Sigmoid colon (tissue), 7 donors: ENCODE measurements around the gene CCDC57. TPM values are rescaled to one million over a fixed set of nuclear protein-coding genes. Genes with fewer than 3 reads are reported as not detected.

Experiments
- DNase-seq: peaks from one replicate; pipeline ENCODE4 v3.0.0-alpha.2; 2019
- H3K27ac ChIP-seq, 4 donors: fragments of 200-600 bp; sonication (generic); one replicate each; pipeline ENCODE4 v1.5.1; 2016 to 2019; ENCODE audit warnings: mild to moderate bottlenecking in 1 of 4
- H3K27me3 ChIP-seq, 3 donors: fragments of 200-600 bp; sonication (generic); one replicate each; pipeline ENCODE4 v1.5.1; 2019; ENCODE audit warnings: mild to moderate bottlenecking in 1 of 3
- H3K36me3 ChIP-seq, 4 donors: fragments of 200-600 bp; sonication (generic); one replicate each; pipeline ENCODE4 v1.5.1; 2016 to 2019
- H3K4me1 ChIP-seq, 4 donors: fragments of 200-600 bp; sonication (generic); one replicate each; pipeline ENCODE4 v1.5.1; 2017 to 2019
- H3K4me3 ChIP-seq, 4 donors: fragments of 200-600 bp; sonication (generic); one replicate each; pipeline ENCODE4 v1.5.1; 2017 to 2019; ENCODE audit warnings: mild to moderate bottlenecking in 2 of 4, moderate library complexity in 1 of 4
- H3K9me3 ChIP-seq, 4 donors: fragments of 200-600 bp in 3 of 4; sonication (generic) in 3 of 4; one replicate each; pipeline versions ENCODE4 v1.5.1 to v1.6.1; 2013 to 2019
- EP300 ChIP-seq, 4 donors: sonication (generic); formaldehyde crosslinking; IDR thresholded peaks; one replicate each; pipeline ENCODE4 v1.6.1; 2017; ENCODE audit warnings: antibody characterized with exemption in 4 of 4
- POLR2A ChIP-seq, 2 donors: fragments of 450-650 bp; IDR thresholded peaks; one replicate each; pipeline ENCODE4 v1.6.1; 2016; ENCODE audit warnings: antibody characterized with exemption in 2 of 2, mild to moderate bottlenecking in 2 of 2, moderate library complexity in 2 of 2
- POLR2AphosphoS5 ChIP-seq, 4 donors: sonication (generic); formaldehyde crosslinking; IDR thresholded peaks; one replicate each; pipeline ENCODE4 v1.6.1; 2017; ENCODE audit warnings: antibody characterized with exemption in 4 of 4
- WGBS, 2 donors: extraction: QIAGEN DNeasy Blood & Tissue Kit; methylation state at CpG; one replicate each; pipeline ENCODE4 v1.1.7; 2013; 5-methylcytosine and 5-hydroxymethylcytosine counted together
- intact Hi-C: fragments of 100-400 bp; cut with DNase I; formaldehyde crosslinking; loops from one replicate; pipeline ENCODE4 v1.15.1; 2023
- polyA plus RNA-seq, 3 donors: library from polyadenylated mRNA; stranded (reverse); fragments of 200-250 nt; gene quantifications; one replicate each; pipeline ENCODE4 v1.2.3, GENCODE V29; 2013
- total RNA-seq, 4 donors: library from RNA; depleted of rRNA; stranded (reverse); fragments of >200 nt; gene quantifications; one replicate each; pipeline ENCODE4 v1.1.0, GENCODE V29; 2016
- TF ChIP-seq, protein P1 (sequence below), 4 experiments: fragments of 450-650 bp in 3 of 4; fragments of 200-600 bp in 1 of 4; IDR thresholded peaks; one replicate each; pipeline ENCODE4 v1.5.1; 2016 to 2019; ENCODE audit warnings: antibody characterized with exemption in 4 of 4, mild to moderate bottlenecking in 3 of 4, moderate library complexity in 2 of 4
- donor health status: healthy with polysubstance abuse.
- donor health status: Bipolar disorder and iron deficiency.
- donor health status: healthy.

Gene CCDC57
- total and polyA plus RNA-seq, 7 donors = 13.3 to 47.8 (median 24.4) TPM

DNA sequence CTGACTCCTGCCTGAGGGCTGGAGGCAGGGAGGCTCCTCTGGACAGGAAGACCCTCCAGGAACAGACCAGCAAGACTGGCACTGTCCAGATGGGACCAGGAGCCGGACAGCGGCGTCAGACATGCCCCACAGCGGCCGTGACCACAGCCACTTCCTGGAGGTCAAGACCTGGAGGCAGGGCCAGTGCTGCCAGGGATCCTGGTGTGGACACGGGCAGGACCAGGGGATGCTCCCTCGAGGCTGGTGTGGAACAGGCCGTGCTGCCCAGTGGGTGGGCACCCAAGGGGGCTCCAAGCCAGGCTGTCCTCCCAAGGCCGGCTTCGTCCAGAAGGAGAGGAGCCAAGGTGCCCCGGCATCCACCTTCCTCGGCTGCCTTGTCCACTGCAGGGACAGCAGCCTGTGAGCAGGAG, 4.5 kb upstream of the CCDC57 start:
- peak; percentile 68 for DNase-seq
- no peaks in the 10 kb centered on the region for H3K27me3 ChIP-seq
- no peak overlapping the region for H3K4me3 ChIP-seq
- 74 to 75% methylated on average over 12 of the region's 12 CpGs for WGBS, 2 donors
- no peaks in the 10 kb centered on the region for H3K9me3 ChIP-seq
- peak overlapping the region; percentile 53 to 76 (median 62) for H3K27ac ChIP-seq
- peaks cover 0 to 27% (median 8%) of the 10 kb centered on the region in 4 donors for H3K4me1 ChIP-seq
- intact Hi-C loops = no loop called here
- TF ChIP-seq POLR2A (IDR thresholded peaks at IDR 0.05) = no peak
- TF ChIP-seq, protein P1, sequence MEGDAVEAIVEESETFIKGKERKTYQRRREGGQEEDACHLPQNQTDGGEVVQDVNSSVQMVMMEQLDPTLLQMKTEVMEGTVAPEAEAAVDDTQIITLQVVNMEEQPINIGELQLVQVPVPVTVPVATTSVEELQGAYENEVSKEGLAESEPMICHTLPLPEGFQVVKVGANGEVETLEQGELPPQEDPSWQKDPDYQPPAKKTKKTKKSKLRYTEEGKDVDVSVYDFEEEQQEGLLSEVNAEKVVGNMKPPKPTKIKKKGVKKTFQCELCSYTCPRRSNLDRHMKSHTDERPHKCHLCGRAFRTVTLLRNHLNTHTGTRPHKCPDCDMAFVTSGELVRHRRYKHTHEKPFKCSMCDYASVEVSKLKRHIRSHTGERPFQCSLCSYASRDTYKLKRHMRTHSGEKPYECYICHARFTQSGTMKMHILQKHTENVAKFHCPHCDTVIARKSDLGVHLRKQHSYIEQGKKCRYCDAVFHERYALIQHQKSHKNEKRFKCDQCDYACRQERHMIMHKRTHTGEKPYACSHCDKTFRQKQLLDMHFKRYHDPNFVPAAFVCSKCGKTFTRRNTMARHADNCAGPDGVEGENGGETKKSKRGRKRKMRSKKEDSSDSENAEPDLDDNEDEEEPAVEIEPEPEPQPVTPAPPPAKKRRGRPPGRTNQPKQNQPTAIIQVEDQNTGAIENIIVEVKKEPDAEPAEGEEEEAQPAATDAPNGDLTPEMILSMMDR (IDR thresholded peaks at IDR 0.05) = no peak
- no peak for TF ChIP-seq POLR2AphosphoS5 (IDR thresholded peaks at IDR 0.05)
- TF ChIP-seq EP300 (IDR thresholded peaks at IDR 0.05) = no peak
- H3K36me3 ChIP-seq = no peaks in the 10 kb centered on the region

DNA sequence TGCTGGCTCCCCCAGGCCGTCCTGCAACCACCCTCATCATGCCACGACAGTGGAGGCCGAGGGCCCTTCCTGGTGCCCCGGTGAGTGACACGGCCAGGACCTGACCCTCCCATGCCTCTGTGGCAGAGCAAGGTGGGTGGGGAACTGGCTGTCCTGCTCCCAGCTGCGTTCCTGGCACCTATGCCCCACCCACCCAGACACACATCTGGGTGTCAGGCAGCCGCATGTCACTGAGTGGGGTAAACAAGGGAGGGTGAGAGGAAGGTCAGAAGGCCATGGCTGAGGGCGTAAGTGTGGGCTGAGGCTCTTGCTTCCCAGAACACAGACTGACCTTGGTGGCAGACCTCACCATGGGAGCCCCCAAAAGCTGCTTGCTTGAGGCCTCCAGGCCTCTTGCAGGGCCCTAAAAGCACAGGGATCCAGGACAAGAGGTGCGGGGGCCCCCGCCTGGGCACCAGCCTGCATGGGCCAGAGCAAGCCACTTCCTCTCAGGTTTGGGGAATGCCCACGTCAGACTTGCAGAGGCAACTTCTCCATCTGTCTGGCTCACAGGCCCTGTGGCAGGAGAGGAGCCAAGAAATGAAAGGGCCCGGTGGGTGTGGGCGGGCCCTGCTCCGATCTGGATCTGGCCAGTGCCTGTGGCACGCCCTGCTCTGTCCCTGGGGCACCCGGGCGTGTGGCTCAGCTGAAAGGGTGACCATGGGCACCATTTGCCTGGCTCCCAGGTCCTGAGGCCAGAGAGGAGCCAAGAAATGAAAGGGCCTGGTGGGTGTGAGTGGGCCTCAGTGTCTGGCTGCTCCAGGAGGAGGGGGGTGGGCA, 3.9 kb upstream of the CCDC57 start:
- H3K27me3 ChIP-seq = no peaks in the 10 kb centered on the region
- H3K27ac ChIP-seq = peak overlapping the region; percentile 53 to 76 (median 62)
- no peaks in the 10 kb centered on the region for H3K36me3 ChIP-seq
- peaks cover 0 to 34% (median 15%) of the 10 kb centered on the region in 4 donors for H3K4me1 ChIP-seq
- intact Hi-C loops = no loop called here
- peak; percentile 83 for DNase-seq
- TF ChIP-seq EP300 (IDR thresholded peaks at IDR 0.05) = no peak
- TF ChIP-seq, protein P1 (IDR thresholded peaks at IDR 0.05) = no peak
- TF ChIP-seq POLR2AphosphoS5 (IDR thresholded peaks at IDR 0.05) = peak in 1 of 4 donors; percentile 26
- no peak for TF ChIP-seq POLR2A (IDR thresholded peaks at IDR 0.05)
- no peaks in the 10 kb centered on the region for H3K9me3 ChIP-seq
- WGBS, 2 donors = 13 to 29% methylated on average over 17 of the region's 17 CpGs
- no peak overlapping the region for H3K4me3 ChIP-seq

DNA sequence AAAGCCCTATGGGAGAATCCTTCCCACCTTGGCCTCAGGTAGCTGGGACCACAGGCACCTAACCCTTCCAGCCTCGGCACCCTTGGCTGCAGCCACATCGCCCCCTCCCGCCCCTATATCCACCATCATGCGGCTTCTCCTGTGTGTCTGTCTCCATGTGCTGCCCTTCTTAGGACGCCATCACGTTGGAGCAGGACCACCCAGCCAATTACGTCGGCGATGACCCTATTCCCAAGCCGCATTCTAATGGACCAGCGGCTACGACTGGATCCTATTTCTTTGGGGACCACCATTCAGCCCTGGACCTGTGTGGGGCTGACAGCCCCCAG, 3.3 kb upstream of the CCDC57 start:
- peaks cover 0 to 35% (median 18%) of the 10 kb centered on the region in 4 donors for H3K4me1 ChIP-seq
- intact Hi-C loops = no loop called here

DNA sequence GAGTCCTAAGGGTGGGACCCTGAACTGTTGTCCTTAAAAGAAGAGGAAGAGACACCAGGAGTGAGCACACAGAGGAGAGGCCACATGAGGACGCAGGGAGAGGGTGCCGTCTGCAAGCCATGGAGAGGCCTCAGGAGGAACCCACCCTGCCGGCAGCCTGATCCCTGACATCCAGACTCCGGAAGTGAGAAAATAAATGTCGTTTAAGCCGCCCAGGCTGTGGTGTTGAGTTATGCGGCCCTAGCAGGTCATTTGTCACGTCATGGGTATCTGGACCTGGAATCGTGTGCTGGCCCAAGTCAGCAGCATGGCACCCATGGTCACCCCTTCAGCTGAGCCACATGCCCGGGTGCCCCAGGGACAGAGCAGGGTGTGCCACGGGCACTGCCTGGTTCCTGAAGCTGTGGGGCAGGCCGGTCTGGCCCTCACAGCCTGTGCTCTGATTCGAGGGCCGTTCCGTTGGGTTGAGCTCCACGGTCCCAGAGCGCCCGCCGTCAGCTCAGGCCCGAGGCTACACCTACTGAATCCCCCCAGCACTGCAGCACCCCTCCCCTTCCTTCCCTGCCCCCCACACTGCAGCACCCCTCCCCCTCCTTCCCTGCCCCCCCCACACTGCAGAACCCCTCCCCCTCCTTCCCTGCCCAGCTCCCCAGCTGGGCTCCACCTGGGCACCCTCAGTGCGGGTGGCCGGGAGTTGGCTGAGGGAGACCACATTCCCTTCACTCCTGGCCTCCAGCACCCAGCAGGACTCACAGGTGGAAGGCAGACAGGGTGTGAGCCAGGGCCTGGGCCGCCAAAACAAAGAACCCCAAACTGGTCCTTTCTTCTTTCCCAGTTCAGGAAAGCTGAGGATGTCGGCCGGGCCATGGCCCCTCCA, 2.7 kb upstream of the CCDC57 start:
- peak; percentile 65 for DNase-seq
- H3K4me1 ChIP-seq = peaks cover 0 to 35% (median 18%) of the 10 kb centered on the region in 4 donors
- peak overlapping the region in 2 of 4 donors; percentile 53 to 70 for H3K27ac ChIP-seq
- H3K9me3 ChIP-seq = no peaks in the 10 kb centered on the region
- no peaks in the 10 kb centered on the region for H3K27me3 ChIP-seq
- no peak overlapping the region for H3K4me3 ChIP-seq
- 73 to 82% methylated on average over 25 of the region's 25 CpGs for WGBS, 2 donors
- TF ChIP-seq, protein P1 (IDR thresholded peaks at IDR 0.05) = no peak
- TF ChIP-seq POLR2AphosphoS5 (IDR thresholded peaks at IDR 0.05) = no peak
- TF ChIP-seq POLR2A (IDR thresholded peaks at IDR 0.05) = no peak
- no peak for TF ChIP-seq EP300 (IDR thresholded peaks at IDR 0.05)
- no peaks in the 10 kb centered on the region for H3K36me3 ChIP-seq
- intact Hi-C loops = no loop called here

More for the DNA sequence above, 3.3 kb upstream of the CCDC57 start:
- no peaks in the 10 kb centered on the region for H3K36me3 ChIP-seq
- H3K27ac ChIP-seq = peak overlapping the region in 3 of 4 donors; percentile 53 to 76 (median 70)
- no peaks in the 10 kb centered on the region for H3K27me3 ChIP-seq
- H3K4me3 ChIP-seq = no peak overlapping the region
- no peaks in the 10 kb centered on the region for H3K9me3 ChIP-seq
- no peak for TF ChIP-seq POLR2A (IDR thresholded peaks at IDR 0.05)
- TF ChIP-seq POLR2AphosphoS5 (IDR thresholded peaks at IDR 0.05) = no peak
- TF ChIP-seq, protein P1 (IDR thresholded peaks at IDR 0.05) = no peak
- no peak for TF ChIP-seq EP300 (IDR thresholded peaks at IDR 0.05)
- 86 to 91% methylated on average over 12 of the region's 12 CpGs for WGBS, 2 donors
- DNase-seq = no peak
